A673 (cell line): ENCODE measurements around the gene KCNIP1. TPM values are rescaled to one million over a fixed set of nuclear protein-coding genes. Genes with fewer than 3 reads are reported as not detected.

Source experiments
- BruUV-seq: library from RNA; stranded (reverse); fragments of 400-500 nt; replicated peaks from 2 replicates; lab custom pipeline; 2021; lab: Mats Ljungman, UMichigan
- CTCF ChIA-PET: fragments of 300-600 bp; sonication (Branson Sonifier 250); formaldehyde crosslinking; loops from one replicate; lab custom pipeline; 2022; ENCODE audit warnings: antibody characterized with exemption; lab: Charles Lee
- POLR2A ChIA-PET: fragments of 300-600 bp; sonication (Branson Sonifier 250); formaldehyde crosslinking; loops from one replicate; lab custom pipeline; 2022; ENCODE audit warnings: antibody characterized with exemption; ENCODE audit not compliant: low non-redundant PET; lab: Charles Lee
- DNase-seq: peaks from one replicate; pipeline ENCODE4 v3.0.0-alpha.2; 2015; ENCODE audit warnings: low spot score
- H3K27ac ChIP-seq: fragments of 200-600 bp; sonication (generic); 2 replicates; pipeline ENCODE4 v1.5.1; 2016; ENCODE audit warnings: mixed run types, low read depth, mild to moderate bottlenecking, mixed read lengths, antibody characterized with exemption, low read length; ENCODE audit not compliant: poor library complexity, severe bottlenecking
- H3K27me3 ChIP-seq: fragments of 200-600 bp; sonication (generic); replicated peaks from 2 replicates; pipeline ENCODE4 v1.6.1; 2017; ENCODE audit warnings: mixed run types, low read depth, mild to moderate bottlenecking, mixed read lengths, antibody characterized with exemption, low read length; ENCODE audit not compliant: insufficient read depth, poor library complexity
- H3K36me3 ChIP-seq: fragments of 200-600 bp; sonication (generic); 2 replicates; pipeline ENCODE4 v1.6.1; 2016; ENCODE audit warnings: mixed run types, mild to moderate bottlenecking, mixed read lengths, antibody characterized with exemption, low read length; ENCODE audit not compliant: insufficient read depth, poor library complexity, severe bottlenecking
- H3K4me1 ChIP-seq: fragments of 200-600 bp; sonication (generic); 2 replicates; pipeline ENCODE4 v1.6.1; 2017; ENCODE audit warnings: mixed run types, mild to moderate bottlenecking, mixed read lengths, antibody characterized with exemption, low read length; ENCODE audit not compliant: insufficient read depth, poor library complexity, severe bottlenecking
- H3K4me3 ChIP-seq: fragments of 200-600 bp; sonication (generic); 2 replicates; pipeline ENCODE4 v1.5.1; 2016; ENCODE audit warnings: low read depth, mixed run types, mild to moderate bottlenecking, mixed read lengths, low read length; ENCODE audit not compliant: poor library complexity, severe bottlenecking
- H3K9me3 ChIP-seq: fragments of 200-600 bp; sonication (generic); 2 replicates; pipeline ENCODE4 v1.6.1; 2016; ENCODE audit warnings: mixed run types, low read depth, mild to moderate bottlenecking, mixed read lengths, antibody characterized with exemption, low read length; ENCODE audit not compliant: poor library complexity, severe bottlenecking
- EZH2 ChIP-seq: fragments of 200-600 bp; sonication (generic); IDR thresholded peaks from 2 replicates; pipeline ENCODE4 v1.6.1; 2017; ENCODE audit warnings: borderline replicate concordance, low read depth, mild to moderate bottlenecking, mixed read lengths, antibody characterized with exemption, low read length; ENCODE audit not compliant: poor library complexity, severe bottlenecking
- intact Hi-C: fragments of 100-400 bp; cut with micrococcal nuclease; formaldehyde crosslinking; loops from one replicate; pipeline ENCODE4 v1.10.0; 2022; ENCODE audit not compliant: unreplicated experiment
- total RNA-seq: library from RNA; stranded (reverse); gene quantifications from 2 replicates; pipeline ENCODE4 v1.2.3, GENCODE V29; 2021
- TF ChIP-seq, protein P1 (sequence below): fragments of 300-800, 200-600 bp; sonication (generic); conservative IDR thresholded peaks from 2 replicates; pipeline ENCODE4 v1.5.1; 2017; ENCODE audit warnings: low read depth, mild to moderate bottlenecking, antibody characterized with exemption, low read length, moderate library complexity, mixed read lengths

The KCNIP1 gene
- total RNA-seq, 1 experiment from 2014 or later: 3.7 TPM

- no TSS peak for BruUV-seq
- H3K4me1 ChIP-seq: no peaks in the 10 kb centered on the region
- peaks cover 26% of the 10 kb centered on the region for H3K27me3 ChIP-seq
- CTCF ChIA-PET: no interaction called here
- TF ChIP-seq EZH2: no peak
- TF ChIP-seq, protein P1, sequence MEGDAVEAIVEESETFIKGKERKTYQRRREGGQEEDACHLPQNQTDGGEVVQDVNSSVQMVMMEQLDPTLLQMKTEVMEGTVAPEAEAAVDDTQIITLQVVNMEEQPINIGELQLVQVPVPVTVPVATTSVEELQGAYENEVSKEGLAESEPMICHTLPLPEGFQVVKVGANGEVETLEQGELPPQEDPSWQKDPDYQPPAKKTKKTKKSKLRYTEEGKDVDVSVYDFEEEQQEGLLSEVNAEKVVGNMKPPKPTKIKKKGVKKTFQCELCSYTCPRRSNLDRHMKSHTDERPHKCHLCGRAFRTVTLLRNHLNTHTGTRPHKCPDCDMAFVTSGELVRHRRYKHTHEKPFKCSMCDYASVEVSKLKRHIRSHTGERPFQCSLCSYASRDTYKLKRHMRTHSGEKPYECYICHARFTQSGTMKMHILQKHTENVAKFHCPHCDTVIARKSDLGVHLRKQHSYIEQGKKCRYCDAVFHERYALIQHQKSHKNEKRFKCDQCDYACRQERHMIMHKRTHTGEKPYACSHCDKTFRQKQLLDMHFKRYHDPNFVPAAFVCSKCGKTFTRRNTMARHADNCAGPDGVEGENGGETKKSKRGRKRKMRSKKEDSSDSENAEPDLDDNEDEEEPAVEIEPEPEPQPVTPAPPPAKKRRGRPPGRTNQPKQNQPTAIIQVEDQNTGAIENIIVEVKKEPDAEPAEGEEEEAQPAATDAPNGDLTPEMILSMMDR: no peak
- no peak for DNase-seq
- no peak overlapping the region for H3K4me3 ChIP-seq
- H3K9me3 ChIP-seq: no peaks in the 10 kb centered on the region
- intact Hi-C loops: no loop called here
- POLR2A ChIA-PET: no interaction called here
- no peaks in the 10 kb centered on the region for H3K36me3 ChIP-seq
- H3K27ac ChIP-seq: no peak overlapping the region
These were observed 265.4 kb downstream of the KCNIP1 start for GRCh38 chr5:170769246-170769645.

DNA sequence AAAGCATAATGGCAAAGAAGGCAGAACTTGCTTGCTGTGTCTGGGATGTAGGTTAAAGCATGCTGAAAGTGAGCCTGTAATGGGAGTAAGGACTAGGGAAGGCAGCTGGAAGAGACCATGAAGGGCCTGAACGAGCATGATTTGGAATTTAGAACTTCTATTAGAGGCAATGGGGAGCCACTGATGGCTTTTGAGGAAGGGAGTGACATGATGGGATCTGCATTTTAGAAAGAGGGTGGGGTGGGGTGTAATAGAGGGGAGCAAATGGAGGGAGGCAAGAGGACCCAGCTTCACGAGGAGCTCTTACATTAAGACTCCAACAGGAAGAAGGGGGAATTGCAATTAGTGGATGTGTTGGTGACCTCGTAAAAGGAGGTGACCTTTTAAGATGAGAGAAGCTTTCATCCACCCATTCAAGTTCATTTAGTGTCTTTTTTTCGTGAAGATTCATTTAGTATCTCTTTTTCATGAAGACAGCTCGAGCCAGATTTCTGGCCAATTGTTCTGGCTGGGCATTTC lies 266.1 kb downstream of the KCNIP1 start:
- no peaks in the 10 kb centered on the region for H3K4me1 ChIP-seq
- no peak overlapping the region for H3K27ac ChIP-seq
- ChIA-PET POLR2A (no interaction called here), CTCF (no interaction called here)
- DNase-seq: no peak
- H3K36me3 ChIP-seq: no peaks in the 10 kb centered on the region
- no peak overlapping the region for H3K4me3 ChIP-seq
- H3K27me3 ChIP-seq: peaks cover 26% of the 10 kb centered on the region
- TF ChIP-seq EZH2: no peak
- TF ChIP-seq, protein P1: no peak
- intact Hi-C loops: no loop called here
- no peaks in the 10 kb centered on the region for H3K9me3 ChIP-seq
- BruUV-seq: no TSS peak

- TF ChIP-seq, protein P1: no peak
- no peak for TF ChIP-seq EZH2
- CTCF ChIA-PET: no interaction called here
- Histone ChIP-seq H3K9me3 (no peaks in the 10 kb centered on the region), H3K4me3 (no peak overlapping the region), H3K27me3 (peaks cover 28% of the 10 kb centered on the region), H3K27ac (no peak overlapping the region), H3K4me1 (no peaks in the 10 kb centered on the region), H3K36me3 (no peaks in the 10 kb centered on the region)
- intact Hi-C loops: no loop called here
- POLR2A ChIA-PET: no interaction called here
- DNase-seq: no peak
- no TSS peak for BruUV-seq
These were observed 267.7 kb downstream of the KCNIP1 start for GRCh38 chr5:170771496-170771895.
